RCC 7860 (cell line): Measurements from ENCODE around the gene PDGFA.
A peak's percentile ranks its signal among the peaks of the same experiment; 100 is the strongest.

ENCODE experiments used
- DNase-seq: peaks from one replicate; pipeline ENCODE4 v3.0.0-alpha.2; 2015; ENCODE audit warnings: low spot score
- FAIRE-seq: peaks from 2 replicates; lab custom pipeline; 2012; peaks lifted over from hg19 to GRCh38; lab: Jason Lieb, UNC

The PDGFA gene

GRCh38 chr7:507623-508300 is 11.9 kb downstream of the PDGFA start:
- DNase-seq (no peak), FAIRE-seq (no peak)

- DNase-seq, result no peak
- no peak for FAIRE-seq
These were observed 12.6 kb downstream of the PDGFA start for GRCh38 chr7:506921-507622.

DNA sequence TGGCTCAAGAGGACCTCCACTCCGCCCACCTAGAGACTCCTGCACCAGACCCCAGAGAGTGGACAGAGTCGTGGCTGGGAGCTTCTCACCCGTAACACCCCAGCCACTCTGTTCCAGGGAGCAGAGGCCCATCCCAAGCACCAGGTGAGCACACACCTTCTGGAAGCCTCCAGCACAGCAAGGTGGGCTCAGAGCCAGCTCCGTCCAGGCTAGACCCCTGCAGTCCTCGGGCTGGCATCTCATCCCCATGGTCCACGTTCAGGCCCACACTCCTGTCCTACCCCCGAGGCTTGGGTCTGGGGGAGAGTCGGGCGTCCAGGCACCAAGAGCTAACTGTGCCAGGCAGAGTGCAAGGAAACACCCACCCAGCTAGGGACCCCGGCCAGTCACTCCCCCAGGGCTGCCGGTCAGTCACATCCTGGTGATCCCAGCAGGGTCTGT is 13.2 kb downstream of the PDGFA start:
- FAIRE-seq, result no peak

GRCh38 chr7:505171-505570 is 14.5 kb downstream of the PDGFA start:
- FAIRE-seq, result no peak

More for the DNA sequence above, 13.2 kb downstream of the PDGFA start:
- no peak for DNase-seq

GRCh38 chr7:504221-505111 is 15.2 kb downstream of the PDGFA start:
- DNase-seq, result no peak
- FAIRE-seq, result no peak

More at GRCh38 chr7:505171-505570, 14.5 kb downstream of the PDGFA start:
- no peak for DNase-seq

DNA sequence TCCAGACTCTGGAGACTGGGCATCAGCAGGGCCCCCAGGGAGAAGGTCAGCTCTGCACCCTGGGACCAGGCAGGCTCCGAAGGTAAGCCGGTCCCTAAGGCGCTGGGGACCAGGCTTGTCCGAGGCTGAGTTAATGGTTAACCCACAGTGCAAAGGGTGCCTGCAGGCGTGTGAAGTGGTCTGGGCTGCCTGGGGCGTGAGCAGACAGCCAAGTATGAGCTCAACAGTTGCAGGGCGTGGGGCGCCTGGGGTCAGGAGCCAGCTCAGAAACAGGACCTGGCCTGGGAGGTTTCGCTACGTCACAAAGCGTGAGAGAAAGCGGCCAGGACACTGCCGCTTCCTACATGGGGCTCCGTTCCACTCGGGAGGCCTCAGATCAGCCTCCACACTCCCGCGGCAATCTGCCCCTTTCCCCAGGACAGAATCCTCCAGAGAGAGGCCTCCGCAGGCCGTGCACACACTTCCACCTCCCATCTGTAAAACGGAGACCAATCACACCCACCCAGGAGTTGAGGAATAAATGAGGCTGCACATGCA is 16.0 kb downstream of the PDGFA start:
- peak; percentile 92 for FAIRE-seq
- peak; percentile 94 for DNase-seq

DNA sequence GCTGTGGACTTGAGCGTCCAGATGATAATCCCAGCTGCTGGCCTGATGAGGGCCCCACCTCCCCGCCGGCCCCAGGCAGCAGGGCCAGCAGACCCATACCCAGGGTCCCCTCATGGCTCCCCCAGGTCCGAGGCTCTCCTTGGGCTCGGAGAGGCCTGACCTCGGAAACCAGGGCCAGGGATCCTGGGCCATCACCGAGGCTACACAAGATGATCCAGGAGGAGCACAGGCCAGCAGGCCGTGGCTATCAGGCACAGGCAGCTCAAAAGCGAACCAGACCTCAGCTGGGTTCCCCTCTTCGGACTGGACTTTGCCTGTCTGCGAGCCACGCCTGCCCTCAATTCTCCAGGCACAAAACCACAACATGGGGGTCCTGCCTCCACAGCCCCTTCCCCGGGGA is 17.4 kb downstream of the PDGFA start:
- DNase-seq (no peak), FAIRE-seq (no peak)

- FAIRE-seq, result no peak
- DNase-seq, result no peak
These were observed 18.1 kb downstream of the PDGFA start for GRCh38 chr7:501526-501925.

DNA sequence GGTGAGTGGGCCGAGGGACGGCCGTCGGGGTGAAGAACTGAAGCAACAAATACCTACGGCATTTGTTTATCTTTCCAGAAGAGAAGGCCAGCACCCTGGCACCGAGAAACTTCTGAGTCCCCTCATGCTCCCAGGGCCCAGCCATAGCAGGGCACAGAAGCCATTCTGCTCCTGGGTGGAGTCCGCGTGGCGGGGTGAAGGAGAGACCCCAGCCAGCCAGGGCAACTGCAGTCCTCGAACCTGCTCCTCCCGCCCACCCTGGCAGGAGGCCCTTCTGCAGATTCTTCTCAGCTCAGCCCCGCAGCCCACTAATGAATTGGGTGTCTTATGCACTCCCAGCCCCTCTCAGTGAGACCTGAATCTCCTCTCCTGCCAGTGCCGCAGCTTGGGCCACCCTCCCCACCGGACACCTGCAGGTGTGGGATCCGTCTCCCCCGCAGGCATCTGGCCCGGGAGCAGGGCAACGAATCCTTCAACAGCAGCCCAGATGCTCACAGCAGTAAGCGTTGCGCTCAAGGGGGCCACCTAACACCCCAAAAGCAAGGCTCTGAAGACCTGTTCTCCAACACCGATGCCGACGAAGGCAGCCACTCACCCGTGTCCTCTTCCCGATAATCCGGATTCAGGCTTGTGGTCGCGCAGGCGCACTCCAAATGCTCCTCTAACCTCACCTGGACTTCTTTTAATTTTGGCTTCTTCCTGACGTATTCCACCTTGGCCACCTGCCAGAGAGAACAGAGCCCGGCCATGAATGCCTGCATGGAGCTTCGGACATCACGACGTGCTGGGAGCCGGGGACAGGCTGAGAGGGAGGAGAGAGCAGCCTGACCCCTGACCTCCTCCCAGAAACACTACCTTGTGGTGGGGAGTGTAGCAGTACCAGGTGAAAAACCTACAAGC is 18.9 kb downstream of the PDGFA start:
- FAIRE-seq (no peak), DNase-seq (no peak)

- no peak for FAIRE-seq
- no peak for DNase-seq
These were observed 19.7 kb downstream of the PDGFA start for GRCh38 chr7:499853-500485.

- DNase-seq, result no peak
- no peak for FAIRE-seq
These were observed 20.7 kb downstream of the PDGFA start for GRCh38 chr7:498678-499641.

DNA sequence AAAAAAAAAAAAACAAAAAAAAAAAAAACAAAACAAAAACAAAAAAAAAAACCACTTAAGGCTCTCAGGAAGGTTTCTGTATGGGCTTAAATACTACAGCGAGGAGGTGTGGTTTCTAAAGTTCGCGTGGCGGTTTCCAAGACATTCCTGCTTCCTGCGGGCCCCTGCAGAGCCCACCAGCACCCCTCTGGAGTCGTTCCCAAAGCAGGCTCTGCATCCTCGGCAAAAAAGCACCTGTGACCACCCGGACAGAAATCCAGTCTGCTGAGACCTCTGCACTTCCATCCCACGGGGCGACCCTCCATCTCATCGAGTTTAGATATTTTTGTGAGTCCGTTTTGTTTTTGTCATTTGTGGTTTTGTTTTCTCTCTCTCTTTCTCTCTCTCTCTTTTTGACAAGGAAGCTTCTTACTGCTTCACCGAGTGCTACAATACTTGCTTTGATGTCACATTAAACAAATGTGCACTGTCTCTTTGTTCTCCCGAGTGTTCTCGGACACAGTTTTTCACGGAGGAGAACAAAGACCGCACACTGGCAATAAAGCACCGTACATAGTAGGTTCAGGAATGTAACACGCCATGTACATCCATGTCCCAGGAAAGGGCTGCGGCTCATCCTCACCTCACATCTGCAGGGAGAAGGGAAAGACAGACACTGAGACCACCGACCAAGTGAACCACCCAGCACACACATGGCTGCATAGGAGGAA is 21.5 kb downstream of the PDGFA start:
- no peak for DNase-seq
- no peak for FAIRE-seq

DNA sequence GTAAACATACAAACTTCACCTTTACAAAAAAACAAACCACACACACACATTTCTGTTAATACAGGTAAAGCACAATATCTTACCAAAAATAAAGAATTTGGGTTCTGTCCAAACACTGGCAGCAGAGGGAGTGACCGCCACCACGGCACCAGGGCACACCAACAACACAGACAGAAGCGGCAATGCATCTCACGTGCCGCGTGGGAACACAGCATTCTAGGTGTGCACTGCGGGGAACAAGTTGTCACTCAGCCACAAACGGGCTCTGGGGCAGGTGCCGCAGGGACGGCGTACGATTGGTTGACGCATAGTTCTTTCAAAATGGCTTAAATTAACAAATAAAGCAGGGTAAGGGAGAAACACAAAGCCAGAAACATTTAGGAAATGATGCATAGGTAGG is 22.3 kb downstream of the PDGFA start:
- no peak for DNase-seq
- no peak for FAIRE-seq

DNA sequence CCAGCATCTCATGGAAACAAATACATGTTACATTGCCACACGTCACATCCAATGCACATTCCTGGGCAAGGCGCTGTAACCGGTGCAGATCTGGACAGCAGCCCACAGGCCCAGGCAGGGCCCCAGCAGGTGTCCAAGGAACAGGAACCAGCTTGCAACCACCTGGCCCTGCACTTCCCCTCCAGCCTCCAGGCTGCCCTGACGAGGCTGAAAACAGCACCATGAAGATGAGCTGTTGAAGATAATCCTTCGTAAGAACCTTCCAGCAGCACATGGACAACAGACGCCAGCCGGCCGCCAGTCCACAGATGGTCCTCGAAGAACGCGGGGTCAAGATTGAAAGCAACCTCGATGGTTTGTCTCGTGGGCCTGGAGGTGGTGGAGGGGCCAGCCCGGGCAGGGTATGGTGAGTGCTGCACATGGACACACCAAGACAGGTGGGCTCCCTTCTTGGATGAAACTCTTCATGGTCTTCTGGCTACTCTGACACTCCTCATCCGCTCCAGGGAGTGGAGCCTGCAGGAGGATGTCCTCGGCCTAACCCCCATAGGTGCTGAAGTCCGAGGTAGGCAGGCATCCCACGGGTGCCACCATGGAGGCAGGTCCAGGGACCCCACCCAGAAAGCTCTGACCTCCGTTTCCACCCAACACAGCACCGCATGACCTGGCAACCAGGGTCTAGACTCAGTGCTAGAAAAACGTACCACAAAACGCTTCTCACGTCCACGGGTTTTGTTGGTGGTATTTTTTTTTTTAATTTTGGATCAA is 22.9 kb downstream of the PDGFA start:
- DNase-seq, result no peak
- FAIRE-seq, result no peak

DNA sequence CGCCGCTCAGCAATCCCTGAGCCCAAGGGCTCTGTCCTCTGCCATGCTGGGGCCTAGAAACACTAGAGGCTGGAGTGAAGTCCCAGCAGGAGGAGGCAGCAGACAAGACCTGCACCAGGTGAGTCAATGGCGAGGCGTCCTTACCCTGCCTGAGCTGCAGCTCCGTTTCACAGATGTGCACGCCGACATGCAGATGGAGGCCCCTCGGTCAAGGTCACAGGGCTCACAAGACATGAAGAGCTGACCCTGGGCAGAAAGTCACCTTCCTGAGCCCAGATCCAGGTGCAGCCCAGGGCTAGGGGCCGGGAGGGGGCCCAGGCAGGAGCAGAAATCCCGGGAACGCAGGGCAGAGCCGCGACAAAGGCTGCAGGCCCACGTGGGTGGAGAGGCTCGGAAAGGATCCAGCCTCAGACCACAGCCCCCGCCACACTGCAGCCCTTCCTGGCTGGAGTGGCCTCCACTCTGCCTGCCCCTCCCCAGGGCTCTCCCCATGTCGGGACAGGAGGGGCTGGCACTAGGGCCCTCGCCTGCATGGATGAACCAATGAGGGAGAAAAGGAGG is 23.8 kb downstream of the PDGFA start:
- no peak for FAIRE-seq

DNA sequence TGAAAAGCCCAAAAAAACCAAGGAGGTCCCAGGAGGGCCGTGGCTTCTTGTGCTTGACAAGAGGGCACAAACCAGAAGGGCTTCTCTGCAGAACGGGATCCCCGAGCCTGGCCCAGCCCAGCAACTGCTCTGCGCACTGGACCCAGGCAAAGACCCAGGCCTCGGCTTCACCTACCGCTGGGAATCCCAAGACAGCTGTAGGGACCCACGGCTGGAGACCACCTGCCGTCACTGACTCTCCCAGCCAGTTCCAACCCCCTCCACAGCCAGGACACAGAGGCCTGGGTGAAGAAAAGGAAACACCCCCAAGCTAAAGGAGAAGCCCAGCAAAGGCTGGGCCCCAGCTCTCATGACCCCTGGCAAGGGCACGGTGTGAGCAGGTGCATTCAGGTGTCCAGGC is 24.3 kb downstream of the PDGFA start:
- DNase-seq (no peak), FAIRE-seq (no peak)

More for the DNA sequence above, 23.8 kb downstream of the PDGFA start:
- DNase-seq, result no peak

DNA sequence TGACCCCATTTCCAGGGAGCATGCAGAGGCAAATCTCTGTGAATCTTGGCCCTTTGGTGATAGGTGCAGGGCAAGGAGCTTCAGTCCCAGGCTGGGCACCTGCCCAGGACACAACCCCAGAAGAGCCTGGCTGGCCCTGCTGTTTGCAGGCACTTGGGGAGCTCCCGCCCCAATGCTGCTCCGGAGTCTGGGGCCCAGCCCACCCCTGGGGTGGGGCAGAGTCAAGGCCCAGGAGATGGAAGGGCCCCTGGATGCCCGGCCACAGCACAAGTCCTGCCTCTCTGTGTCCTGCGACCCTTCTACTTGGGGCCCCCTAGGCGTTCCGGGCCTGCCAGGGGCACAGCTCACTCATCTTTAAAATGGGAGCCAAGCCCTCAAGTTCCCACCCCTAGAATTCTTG is 24.7 kb downstream of the PDGFA start:
- DNase-seq (no peak), FAIRE-seq (no peak)
